GM23248 (cell line): ENCODE measurements around the gene TPCN2. TPM values are rescaled to one million over a fixed set of nuclear protein-coding genes. Genes with fewer than 3 reads are reported as not detected.

Source experiments
- DNase-seq: peaks from one replicate; pipeline ENCODE4 v3.0.0-alpha.2; 2015
- H2AFZ ChIP-seq: fragments of 200-600 bp; sonication (generic); 2 replicates; pipeline ENCODE4 v1.6.1; 2016; ENCODE audit warnings: antibody characterized with exemption
- H3F3A ChIP-seq: fragments of 200-600 bp; sonication (generic); 2 replicates; pipeline ENCODE4 v1.6.1; 2016; ENCODE audit warnings: mild to moderate bottlenecking, antibody characterized with exemption, mixed run types; ENCODE audit not compliant: insufficient read depth
- H3K27ac ChIP-seq: fragments of 200-600 bp; sonication (generic); 2 replicates; pipeline ENCODE4 v1.5.1; 2016; ENCODE audit warnings: mild to moderate bottlenecking
- H3K27me3 ChIP-seq: fragments of 200-600 bp; sonication (generic); replicated peaks from 2 replicates; pipeline ENCODE4 v1.6.1; 2016; ENCODE audit warnings: mild to moderate bottlenecking; ENCODE audit not compliant: insufficient read depth
- H3K36me3 ChIP-seq: fragments of 200-600 bp; sonication (generic); 2 replicates; pipeline ENCODE4 v1.6.1; 2016; ENCODE audit warnings: low read depth, mild to moderate bottlenecking
- H3K4me1 ChIP-seq: fragments of 200-600 bp; sonication (generic); 2 replicates; pipeline ENCODE4 v1.6.1; 2016; ENCODE audit warnings: mild to moderate bottlenecking; ENCODE audit not compliant: insufficient read depth
- H3K4me2 ChIP-seq: fragments of 200-600 bp; sonication (generic); one replicate; pipeline ENCODE4 v1.6.1; 2016; ENCODE audit warnings: mild to moderate bottlenecking; ENCODE audit not compliant: unreplicated experiment
- H3K4me3 ChIP-seq: fragments of 200-600 bp; sonication (generic); 2 replicates; pipeline ENCODE4 v1.5.1; 2016; ENCODE audit warnings: mild to moderate bottlenecking
- H3K79me2 ChIP-seq: fragments of 200-600 bp; sonication (generic); 2 replicates; pipeline ENCODE4 v1.6.1; 2016; ENCODE audit warnings: mild to moderate bottlenecking; ENCODE audit not compliant: insufficient read depth
- H3K9ac ChIP-seq: fragments of 200-600 bp; sonication (generic); 2 replicates; pipeline ENCODE4 v1.6.1; 2016; ENCODE audit warnings: mild to moderate bottlenecking
- H3K9me2 ChIP-seq: fragments of 200-600 bp; sonication (generic); 2 replicates; pipeline ENCODE4 v1.6.1; 2016; ENCODE audit warnings: mixed run types, mild to moderate bottlenecking, moderate library complexity; ENCODE audit not compliant: insufficient read depth
- H3K9me3 ChIP-seq: fragments of 200-600 bp; sonication (generic); one replicate; pipeline ENCODE4 v1.6.1; 2017; ENCODE audit warnings: low read depth
- H4K20me1 ChIP-seq: fragments of 200-600 bp; sonication (generic); 2 replicates; pipeline ENCODE4 v1.6.0; 2016; ENCODE audit not compliant: insufficient read depth
- EZH2 ChIP-seq: fragments of 200-600 bp; sonication (generic); IDR thresholded peaks from 2 replicates; pipeline ENCODE4 v1.6.1; 2018; ENCODE audit warnings: antibody characterized with exemption, mild to moderate bottlenecking; ENCODE audit not compliant: insufficient read depth, poor library complexity, severe bottlenecking
- EZH2phosphoT487 ChIP-seq: fragments of 200-600 bp; sonication (generic); IDR thresholded peaks from 2 replicates; pipeline ENCODE4 v1.6.1; 2018; ENCODE audit warnings: antibody characterized with exemption, moderate library complexity, mild to moderate bottlenecking, low read depth; ENCODE audit not compliant: insufficient read depth
- WGBS, 2 experiments: methylation state at CpG; one replicate each; pipeline ENCODE4 v1.1.6; 2015 to 2017; ENCODE audit warnings: low lambda C conversion rate in 2 of 2, low coverage in 1 of 2; ENCODE audit errors: missing lambda C conversion rate in 2 of 2; 5-methylcytosine and 5-hydroxymethylcytosine counted together
- in situ Hi-C: fragments of 300-500 bp; cut with MboI; formaldehyde crosslinking; loops from 2 replicates; pipeline ENCODE4 v1.15.0; 2020
- polyA plus RNA-seq: library from polyadenylated mRNA; unstranded; fragments of >200 nt; fragmentation: Nextera tagmentation; extraction: Ambion mirVana; gene quantifications from 2 replicates; pipeline ENCODE4 v1.2.1, GENCODE V29; 2016
- total RNA-seq: library from RNA; depleted of rRNA; stranded (reverse); fragments of >200 nt; shearing (Covaris generic); gene quantifications from 2 replicates; pipeline ENCODE4 v1.2.3, GENCODE V29; 2014

Gene TPCN2
- total and polyA plus RNA-seq, 2 experiments from 2014 or later, result 7.1 to 8.5 TPM

DNA sequence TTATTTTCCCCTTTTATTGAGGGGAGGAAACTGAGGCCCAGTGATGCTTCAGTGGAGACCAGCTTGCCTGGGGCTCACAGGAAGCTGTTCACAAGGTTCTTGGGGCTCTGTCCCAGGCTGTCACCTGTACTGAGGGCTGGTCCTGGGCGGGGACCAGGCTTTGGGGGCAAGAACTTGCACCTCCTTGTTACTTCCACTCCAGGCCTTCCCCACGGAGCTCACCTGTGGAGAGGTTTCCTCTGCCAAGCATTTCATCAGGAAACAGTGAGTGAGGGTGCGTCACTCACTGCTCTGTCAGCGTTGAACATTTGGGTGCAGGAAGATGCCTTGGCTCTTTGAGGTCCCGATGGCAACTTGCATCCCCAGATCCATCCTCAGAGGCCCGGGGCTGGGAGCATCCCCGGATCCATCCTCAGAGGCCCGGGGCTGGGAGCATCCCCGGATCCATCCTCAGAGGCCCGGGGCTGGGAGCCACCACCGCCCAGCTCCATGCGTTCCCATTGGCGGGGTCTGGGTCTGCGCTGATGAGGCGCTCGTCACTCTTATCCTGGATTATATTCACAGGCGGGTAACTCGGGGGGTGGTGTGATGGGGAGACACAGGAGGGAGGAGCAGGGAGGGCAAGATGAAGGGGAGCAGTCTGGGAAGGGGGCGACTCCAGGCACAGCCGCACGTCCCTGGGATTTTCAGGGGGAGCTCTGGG, 105.6 kb downstream of the TPCN2 start:
- TF ChIP-seq EZH2 (no peak), EZH2phosphoT487 (no peak)

DNA sequence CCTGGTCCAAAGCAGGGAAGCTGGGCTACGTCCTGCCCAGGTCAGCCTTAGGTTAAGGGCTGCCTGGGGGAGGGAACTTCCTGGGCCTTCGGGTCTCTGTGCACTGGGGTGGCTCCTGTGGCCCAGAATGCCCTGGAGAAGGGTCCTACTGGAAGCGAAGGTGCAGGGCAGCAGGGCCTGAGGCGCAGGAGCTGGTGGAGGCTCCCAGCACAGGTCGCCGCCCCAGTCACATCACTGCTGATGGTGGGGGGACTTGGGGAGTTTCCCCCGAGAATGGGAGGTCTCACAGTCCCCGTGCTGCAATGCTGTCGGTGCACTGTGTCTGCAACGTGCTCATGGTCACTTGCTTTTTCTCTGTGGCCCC, 106.2 kb downstream of the TPCN2 start:
- H3K4me2 ChIP-seq, result no peak overlapping the region
- 92 to 94% methylated on average over 10 of the region's 10 CpGs for WGBS, 2 experiments
- H3K9me2 ChIP-seq, result no peaks in the 10 kb centered on the region
- no peaks in the 10 kb centered on the region for H4K20me1 ChIP-seq
- no peaks in the 10 kb centered on the region for H3F3A ChIP-seq
- no peak overlapping the region for H2AFZ ChIP-seq
- TF ChIP-seq EZH2phosphoT487, result no peak
- TF ChIP-seq EZH2, result no peak
- no peak for DNase-seq
- H3K27me3 ChIP-seq, result no peaks in the 10 kb centered on the region
- H3K9ac ChIP-seq, result no peak overlapping the region
- H3K79me2 ChIP-seq, result no peaks in the 10 kb centered on the region
- H3K27ac ChIP-seq, result no peak overlapping the region
- H3K9me3 ChIP-seq, result no peaks in the 10 kb centered on the region
- in situ Hi-C loops, result no loop called here
- peaks cover 5% of the 10 kb centered on the region; the same call in 1 of the 2 replicates for H3K4me1 ChIP-seq
- no peaks in the 10 kb centered on the region for H3K36me3 ChIP-seq
- no peak overlapping the region for H3K4me3 ChIP-seq

More for the DNA sequence above, 105.6 kb downstream of the TPCN2 start:
- Histone ChIP-seq H3K4me3 (no peak overlapping the region), H3K27ac (no peak overlapping the region), H3K4me1 (peaks cover 5% of the 10 kb centered on the region; the same call in 1 of the 2 replicates), H3F3A (no peaks in the 10 kb centered on the region), H2AFZ (no peak overlapping the region), H3K9me2 (no peaks in the 10 kb centered on the region), H3K9ac (no peak overlapping the region), H3K79me2 (no peaks in the 10 kb centered on the region), H4K20me1 (no peaks in the 10 kb centered on the region), H3K27me3 (no peaks in the 10 kb centered on the region), H3K9me3 (no peaks in the 10 kb centered on the region), H3K36me3 (no peaks in the 10 kb centered on the region), H3K4me2 (no peak overlapping the region)
- no peak for DNase-seq
- in situ Hi-C loops, result no loop called here
- WGBS, 2 experiments, result 78 to 87% methylated on average over 16 to 21 of the region's 21 CpGs

DNA sequence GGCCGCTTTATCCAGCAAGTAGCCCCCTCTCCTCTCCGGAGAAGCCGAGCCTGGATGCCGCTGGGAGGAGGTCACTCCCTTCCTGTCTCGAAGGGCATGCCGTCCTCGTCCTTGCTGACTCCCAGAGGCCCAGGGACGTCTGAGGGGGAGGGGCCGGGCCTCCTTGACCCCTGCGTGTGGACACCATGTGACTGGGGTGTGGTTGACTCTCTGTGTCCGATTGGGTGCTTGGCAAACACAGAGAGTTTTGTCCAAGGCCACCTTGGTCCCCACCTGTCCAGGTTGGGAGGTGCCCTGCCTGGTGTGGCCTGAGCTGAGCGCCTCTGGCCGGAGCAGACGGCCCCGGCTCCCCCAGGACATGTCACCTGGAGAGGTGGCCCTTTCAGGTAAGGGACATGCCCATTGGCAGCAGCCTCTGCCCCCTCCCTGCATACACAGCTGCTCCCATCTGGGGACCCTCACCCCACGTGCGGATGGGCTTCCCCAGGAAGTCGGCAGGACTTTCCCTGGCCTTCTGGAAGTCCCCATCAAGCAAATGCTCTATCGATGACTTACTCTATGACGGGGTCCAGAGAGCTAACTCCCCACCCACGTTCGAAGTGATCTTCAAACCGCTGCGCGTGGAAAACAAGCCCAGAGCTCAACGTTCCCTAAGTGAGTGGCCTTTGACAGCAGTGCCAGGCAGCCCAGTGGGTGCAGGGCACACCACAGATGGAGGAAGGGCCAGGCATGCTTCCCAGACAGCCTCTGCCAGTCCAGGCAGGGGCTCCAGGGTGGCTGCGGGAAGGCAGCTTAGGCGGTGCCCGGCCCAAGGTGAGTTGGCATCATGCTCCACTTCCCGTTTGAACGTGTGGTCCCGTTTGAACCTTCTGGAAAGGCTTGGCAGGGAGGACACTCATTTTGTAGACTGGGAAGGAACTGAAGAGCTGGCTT, 106.8 kb downstream of the TPCN2 start, which contains the start of gene SMIM38:
TSS of gene SMIM38 (plus strand) at position 634 of the 933 bp plus-strand sequence. CDS start 1,912 bp downstream, outside the sequence.
- peak within 1 kb of the TSS; percentile 69 for H2AFZ ChIP-seq
- in situ Hi-C loops, result no loop called here
- H3K9ac ChIP-seq, result peak within 1 kb of the TSS; percentile 49
- peaks cover 5% of the 10 kb centered on the region; the same call in 1 of the 2 replicates for H3K4me1 ChIP-seq
- 90 to 95% methylated on average over 32 of the region's 32 CpGs for WGBS, 2 experiments
- H3K9me2 ChIP-seq, result no peaks in the 10 kb centered on the region
- no peak for DNase-seq
- H3K9me3 ChIP-seq, result no peaks in the 10 kb centered on the region
- H3F3A ChIP-seq, result no peaks in the 10 kb centered on the region
- no peaks in the 10 kb centered on the region for H3K79me2 ChIP-seq
- no peaks in the 10 kb centered on the region for H3K27me3 ChIP-seq
- no peak for TF ChIP-seq EZH2phosphoT487
- no peak for TF ChIP-seq EZH2
- H3K4me3 ChIP-seq, result no peak within 1 kb of the TSS
- H3K4me2 ChIP-seq, result peak within 1 kb of the TSS; percentile 6
- H3K36me3 ChIP-seq, result no peaks in the 10 kb centered on the region
- H4K20me1 ChIP-seq, result no peaks in the 10 kb centered on the region
- no peak within 1 kb of the TSS for H3K27ac ChIP-seq

DNA sequence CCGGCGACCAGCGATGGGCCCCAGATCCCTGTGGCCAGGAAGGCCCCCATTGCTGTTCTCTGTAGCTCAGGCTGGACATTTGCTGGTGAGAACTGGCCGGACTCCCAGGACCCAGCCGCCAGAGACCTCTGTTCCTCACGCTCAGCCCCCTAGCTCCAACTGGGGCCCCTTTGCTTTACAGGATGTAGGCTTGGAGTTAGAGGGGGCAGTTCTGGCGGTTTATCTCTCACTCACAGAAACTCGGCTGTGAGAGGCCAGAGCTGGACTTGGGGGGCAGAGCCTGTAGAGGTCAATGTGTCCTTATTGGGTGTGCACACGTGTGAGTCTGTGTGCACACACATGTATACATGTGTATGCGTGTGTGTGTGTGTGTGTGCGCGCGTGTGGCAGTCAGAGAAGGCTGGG, 107.5 kb downstream of the TPCN2 start:
- Histone ChIP-seq H3K27ac (no peak overlapping the region), H3F3A (no peaks in the 10 kb centered on the region), H3K9me2 (no peaks in the 10 kb centered on the region), H3K36me3 (no peaks in the 10 kb centered on the region), H3K9me3 (no peaks in the 10 kb centered on the region), H3K9ac (no peak overlapping the region), H4K20me1 (no peaks in the 10 kb centered on the region), H3K4me2 (no peak overlapping the region), H3K79me2 (no peaks in the 10 kb centered on the region), H2AFZ (no peak overlapping the region), H3K4me1 (peaks cover 5% of the 10 kb centered on the region; the same call in 1 of the 2 replicates), H3K27me3 (no peaks in the 10 kb centered on the region), H3K4me3 (no peak overlapping the region)
- in situ Hi-C loops, result no loop called here
- WGBS, 2 experiments, result 87% methylated on average over 13 of the region's 13 CpGs
- DNase-seq, result no peak
- TF ChIP-seq EZH2 (no peak), EZH2phosphoT487 (no peak)
